ENCODE measurements around the gene CNTNAP2. TPM values are rescaled to one million over a fixed set of nuclear protein-coding genes. Genes with fewer than 3 reads are reported as not detected.
A peak's percentile ranks its signal among the peaks of the same experiment; 100 is the strongest.

CNTNAP2 gene
- total and polyA plus RNA-seq, 2 of the 8 experiments (the other 6 are each of a cell fraction or from before 2014, with no cell fraction given): 27.9 to 71.0 TPM

DNA sequence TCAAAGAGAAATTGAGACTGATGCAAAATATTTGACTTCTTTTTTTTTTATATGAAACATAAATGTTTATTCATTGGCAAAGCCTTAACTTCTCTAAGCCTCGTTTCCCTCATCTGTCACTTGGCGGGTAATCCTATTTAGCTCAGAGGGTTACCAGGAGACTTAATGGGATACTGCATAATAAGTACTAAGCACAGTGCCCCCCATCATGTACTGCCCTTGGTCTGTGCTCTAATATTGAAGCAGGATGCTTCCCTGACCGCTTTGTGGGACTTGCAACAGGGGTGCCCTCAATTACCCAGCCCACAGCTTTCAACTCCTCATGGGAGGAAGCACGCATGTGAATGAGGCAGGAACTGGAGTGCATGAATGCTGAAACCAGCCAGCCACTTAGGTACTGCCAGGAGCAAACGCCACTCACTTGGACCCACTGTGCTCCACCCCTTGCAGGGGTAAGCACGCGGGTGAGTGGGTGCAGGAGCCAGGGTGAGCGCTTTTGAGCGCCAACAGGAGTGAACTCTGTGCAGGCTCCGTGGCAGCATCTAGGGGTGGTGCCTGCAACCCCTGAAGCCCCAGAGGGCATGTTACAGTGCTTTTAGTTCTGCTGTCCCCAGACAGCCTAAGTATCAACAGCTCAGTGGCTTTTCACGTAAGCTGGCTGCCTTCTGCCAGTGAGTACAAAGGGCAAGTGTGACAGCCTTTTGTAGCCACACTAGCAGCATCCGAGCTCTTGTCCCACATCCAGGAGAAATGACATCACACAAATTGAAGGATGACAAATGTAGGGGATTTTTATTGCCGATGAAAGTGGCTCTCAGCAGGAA, 2264.2 kb downstream of the CNTNAP2 start:
- no peak overlapping the region for H4K5ac ChIP-seq (ENCODE audit: insufficient read length, low read depth, low read length)
- peak in 1 of 2 experiments; percentile 43 for DNase-seq (ENCODE audit: low read depth in 1 of 2, low spot score in 2 of 2)
- H3K79me2 ChIP-seq (ENCODE audit: control insufficient read depth in 1 of 2, insufficient read depth in 2 of 2, low read length in 2 of 2): no peaks in the 10 kb centered on the region
- no peak overlapping the region for H3K4me3 ChIP-seq (ENCODE audit: extremely low read depth in 1 of 4, insufficient read depth in 2 of 4, low read depth in 3 of 4, low read length in 4 of 4)
- H3K4ac ChIP-seq (replicated peaks; ENCODE audit: insufficient read length, low read depth, low read length): no peak overlapping the region
- POLR2A ChIA-PET (ENCODE audit: partially characterized antibody): interaction anchor here (0.7 to 0.9 kb wide), 2 partner anchors 14 to 86 kb away, joined by 3 read pairs; no protein-coding TSS in a partner anchor
- H3K4me2 ChIP-seq (ENCODE audit: insufficient read depth in 1 of 2, low read depth in 2 of 2, low read length in 2 of 2): no peak overlapping the region
- peaks cover 2 to 21% (median 9%) of the 10 kb centered on the region in 4 experiments; a peak in 5 of 8 replicates for H3K36me3 ChIP-seq (ENCODE audit: control insufficient read depth in 2 of 4, insufficient read depth in 4 of 4, low read length in 3 of 4)
- H2BK5ac ChIP-seq (ENCODE audit: low read depth, low read length): no peak overlapping the region
- H3K56ac ChIP-seq (replicated peaks; ENCODE audit: insufficient read length, low read depth, low read length): no peak overlapping the region
- no peaks in the 10 kb centered on the region for H3K23me2 ChIP-seq (ENCODE audit: low read depth, low read length)
- H2AK5ac ChIP-seq (ENCODE audit: low read depth, low read length): no peak overlapping the region
- H4K8ac ChIP-seq (ENCODE audit: extremely low read depth, insufficient read depth, low read length): no peak overlapping the region
- no peaks in the 10 kb centered on the region for H3K9me3 ChIP-seq (ENCODE audit: insufficient read depth in 2 of 2, low read depth in 1 of 2, low read length in 1 of 2)
- no peak overlapping the region for H3K27ac ChIP-seq (ENCODE audit: low read depth, low read length)
- H3K9ac ChIP-seq (replicated peaks in 1 of 4; ENCODE audit: extremely low read depth in 1 of 4, low read depth in 3 of 4, low read length in 3 of 4): no peak overlapping the region
- H3K14ac ChIP-seq (ENCODE audit: insufficient read length): no peak overlapping the region
- H2BK120ac ChIP-seq (replicated peaks; ENCODE audit: low read depth, low read length): no peak overlapping the region
- H3K27me3 ChIP-seq (replicated peaks in 1 of 4; ENCODE audit: control insufficient read depth in 3 of 4, extremely low read depth in 1 of 4, insufficient read depth in 3 of 4, low read length in 3 of 4): no peaks in the 10 kb centered on the region
- no peak overlapping the region for H3K18ac ChIP-seq (ENCODE audit: extremely low read depth, low read length)
- no peak overlapping the region for H2BK15ac ChIP-seq (ENCODE audit: low read length)
- peaks cover 0 to 4% (median 3%) of the 10 kb centered on the region in 4 experiments; a peak in 3 of 7 replicates for H3K4me1 ChIP-seq (replicated peaks in 1 of 4; ENCODE audit: control insufficient read depth in 3 of 4, insufficient read depth in 4 of 4, low read length in 3 of 4)
- no peak overlapping the region for H2BK20ac ChIP-seq (ENCODE audit: low read length)
- TF ChIP-seq SAP30 (IDR thresholded peaks at IDR 0.05; ENCODE audit: insufficient read depth, insufficient replicate concordance, low read length): no peak
- no peak for TF ChIP-seq USF2 (IDR thresholded peaks at IDR 0.05; ENCODE audit: low read length)
- no peak for TF ChIP-seq KDM5A (IDR thresholded peaks at IDR 0.05; ENCODE audit: low read length)
- TF ChIP-seq JUN (IDR thresholded peaks at IDR 0.05; ENCODE audit: low read depth, low read length): no peak
- no peak for TF ChIP-seq MAFK (IDR thresholded peaks at IDR 0.05; ENCODE audit: low read depth, low read length)
- TF ChIP-seq CTBP2 (IDR thresholded peaks at IDR 0.05; ENCODE audit: borderline replicate concordance, insufficient read depth, insufficient read length, low read length): no peak
- no peak for TF ChIP-seq YY1 (IDR thresholded peaks at IDR 0.05; ENCODE audit: low read depth, low read length)
- H4K91ac ChIP-seq (replicated peaks; ENCODE audit: insufficient read length, low read length): no peak overlapping the region
- H4K20me1 ChIP-seq (replicated peaks in 1 of 2; ENCODE audit: control insufficient read depth in 1 of 2, insufficient read depth in 2 of 2, low read length in 2 of 2): no peaks in the 10 kb centered on the region
- WGBS, 2 experiments (ENCODE audit: extremely low coverage in 1 of 2, insufficient coverage in 1 of 2, insufficient read length in 1 of 2, insufficient replicate concordance in 2 of 2, low coverage in 1 of 2, low lambda C conversion rate in 2 of 2, missing lambda C conversion rate in 1 of 2): 81% methylated on average over 13 of the region's 13 CpGs; no CpG with 5 or more reads in 1 of the 2 experiments
- H2BK12ac ChIP-seq (ENCODE audit: low read depth, low read length): no peak overlapping the region
- no peaks in the 10 kb centered on the region; the same call in 1 of the 2 replicates for H3K79me1 ChIP-seq (ENCODE audit: low read depth, low read length)
- no peak overlapping the region for H2AFZ ChIP-seq (ENCODE audit: low read length)
- CTCF ChIA-PET (ENCODE audit: partially characterized antibody): interaction anchor here (1.4 kb wide), 1 partner anchor 17 kb away, joined by 3 read pairs; no protein-coding TSS in a partner anchor
- no peak for FAIRE-seq
- H3K23ac ChIP-seq (ENCODE audit: insufficient read length): no peak overlapping the region
